Hematopoietic multipotent progenitor cell treated with erythropoietin and hydrocortisone succinate and interleukin-3 and kit ligand, for 15 days (in vitro differentiated cells): Measurements from ENCODE around the gene LAMA2.
"Not testable (repeated sequence)": the region's sequence is repeated elsewhere in the genome, so short reads cannot be mapped to it uniquely, and the experiment has no call there.

ENCODE experiments used
- DNase-seq: peaks from one replicate; pipeline ENCODE4 v3.0.0-alpha.2; 2015; ENCODE audit warnings: low spot score

Gene LAMA2

DNA sequence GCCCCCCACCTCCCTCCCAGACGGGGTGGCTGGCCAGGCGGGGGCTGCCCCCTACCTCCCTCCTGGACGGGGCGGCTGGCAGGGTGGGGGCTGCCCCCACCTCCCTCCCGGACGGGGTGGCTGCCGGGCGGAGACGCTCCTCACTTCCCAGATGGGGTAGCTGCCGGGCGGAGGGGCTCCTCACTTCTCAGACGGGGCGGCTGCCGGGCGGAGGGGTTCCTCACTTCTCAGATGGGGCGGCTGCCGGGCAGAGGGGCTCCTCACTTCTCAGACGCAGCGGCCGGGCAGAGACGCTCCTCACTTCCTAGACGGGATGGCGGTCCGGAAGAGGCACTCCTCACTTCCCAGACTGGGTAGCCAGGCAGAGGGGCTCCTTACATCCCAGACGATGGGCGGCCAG lies 205.5 kb downstream of the LAMA2 start:
- not testable (repeated sequence) for DNase-seq

DNA sequence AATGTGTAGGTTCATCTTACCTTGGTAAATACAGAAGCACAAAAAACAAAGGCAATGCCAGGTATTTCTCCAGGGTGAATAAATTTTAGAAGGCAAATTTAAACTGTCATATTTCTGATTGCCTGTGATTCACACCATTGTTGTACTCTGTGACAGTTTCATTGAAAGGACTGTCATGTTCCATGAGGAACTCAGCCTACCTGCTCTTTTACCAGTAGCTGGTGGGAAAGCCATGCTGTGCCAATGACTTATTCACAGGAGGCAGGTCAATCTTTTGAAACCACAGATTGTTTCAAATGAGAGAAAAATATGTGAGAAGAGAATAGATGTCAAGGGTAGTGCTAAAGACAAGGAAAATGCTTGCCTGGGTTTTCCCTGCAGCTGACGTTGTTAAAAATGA lies 206.4 kb downstream of the LAMA2 start:
- DNase-seq, result no peak

GRCh38 chr6:129094147-129094546 lies 211.2 kb downstream of the LAMA2 start:
- no peak for DNase-seq

DNA sequence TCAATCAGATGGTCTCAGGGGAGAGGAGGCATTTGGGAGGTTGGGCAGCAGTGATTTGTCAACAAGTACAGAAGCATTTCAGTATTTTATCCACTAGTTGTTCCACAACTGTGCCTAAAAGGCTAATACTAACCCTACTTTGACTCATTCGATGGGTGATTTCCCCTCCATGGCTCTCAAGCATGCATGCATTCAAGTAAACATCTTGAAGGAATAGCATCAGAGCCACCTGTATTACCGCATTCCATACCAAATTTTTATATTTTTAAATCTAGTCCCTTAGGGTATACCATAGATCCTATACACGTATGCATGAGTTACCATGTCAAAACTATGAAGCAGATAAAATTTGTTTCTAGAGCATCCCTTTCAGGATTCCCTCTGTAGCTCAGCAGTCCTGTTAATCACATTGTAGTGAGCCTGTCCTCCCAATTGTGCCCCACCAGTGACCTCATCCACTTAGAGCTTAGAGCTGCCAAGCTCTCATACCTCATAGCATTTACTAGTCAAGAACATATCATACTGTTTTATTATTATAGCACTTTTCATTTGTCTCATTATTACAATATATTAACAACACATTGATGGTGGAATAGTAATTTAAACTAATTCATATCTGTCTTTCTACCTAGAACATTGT lies 213.8 kb downstream of the LAMA2 start:
- DNase-seq, result no peak

GRCh38 chr6:129098061-129098553 lies 215.2 kb downstream of the LAMA2 start:
- no peak for DNase-seq

DNA sequence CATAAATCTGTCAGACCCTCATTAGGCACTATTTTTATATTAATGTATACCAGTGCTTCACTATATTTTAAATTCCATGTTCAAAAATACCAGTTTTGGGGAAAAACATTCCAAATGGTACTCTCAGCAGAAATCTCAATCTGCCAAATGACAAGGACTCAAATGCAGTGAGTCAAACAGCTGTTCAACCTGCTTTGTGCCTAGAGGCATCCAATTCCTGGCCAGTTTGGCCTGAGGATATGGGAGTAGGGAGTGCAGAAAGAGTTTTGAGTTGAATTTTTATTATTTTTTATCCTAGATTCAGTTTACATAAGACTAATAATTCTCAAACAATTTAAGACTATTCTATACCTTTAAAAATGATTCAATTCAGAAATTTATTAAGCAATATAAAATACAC lies 216.8 kb downstream of the LAMA2 start:
- no peak for DNase-seq

DNA sequence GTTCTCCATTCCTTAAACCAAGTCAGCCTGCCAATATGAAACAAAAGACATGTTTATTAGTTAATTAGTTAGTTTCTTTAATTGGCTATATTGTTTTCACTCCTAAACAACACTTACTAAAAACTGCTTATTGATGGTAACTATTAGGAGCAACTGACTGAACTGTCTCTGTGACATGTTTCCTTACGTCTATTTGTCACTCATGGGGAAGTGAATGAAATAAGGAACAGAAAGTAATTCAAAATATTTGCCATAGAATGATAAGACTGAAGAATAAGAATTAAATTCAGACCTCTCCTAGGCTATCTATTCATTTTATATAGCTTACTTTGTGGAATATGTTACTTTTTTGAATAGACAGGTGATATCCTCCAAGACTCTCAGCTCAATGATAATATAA lies 217.2 kb downstream of the LAMA2 start:
- no peak for DNase-seq

DNA sequence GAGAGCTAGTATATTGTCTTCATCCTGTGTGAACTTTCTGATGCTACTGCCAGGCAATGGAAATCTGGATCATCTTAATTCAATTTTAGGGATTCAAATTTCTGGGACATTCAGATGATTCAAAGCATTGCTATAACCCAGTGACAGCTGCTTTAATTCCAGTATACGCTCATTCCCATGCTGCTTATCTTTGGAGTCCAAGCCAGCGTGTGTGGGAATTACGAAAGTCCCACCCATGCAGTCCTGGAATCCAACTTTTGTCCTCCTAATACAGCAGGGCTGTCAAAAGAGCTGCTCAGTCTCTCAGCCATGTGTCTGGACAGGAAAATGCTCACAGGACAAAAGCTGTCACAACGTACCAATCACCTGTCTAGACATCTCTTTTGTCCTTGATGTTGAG lies 219.8 kb downstream of the LAMA2 start:
- no peak for DNase-seq

- no peak for DNase-seq
Measured at GRCh38 chr6:129104131-129104530, 221.2 kb downstream of the LAMA2 start.

GRCh38 chr6:129104560-129104959 lies 221.6 kb downstream of the LAMA2 start:
- no peak for DNase-seq

DNA sequence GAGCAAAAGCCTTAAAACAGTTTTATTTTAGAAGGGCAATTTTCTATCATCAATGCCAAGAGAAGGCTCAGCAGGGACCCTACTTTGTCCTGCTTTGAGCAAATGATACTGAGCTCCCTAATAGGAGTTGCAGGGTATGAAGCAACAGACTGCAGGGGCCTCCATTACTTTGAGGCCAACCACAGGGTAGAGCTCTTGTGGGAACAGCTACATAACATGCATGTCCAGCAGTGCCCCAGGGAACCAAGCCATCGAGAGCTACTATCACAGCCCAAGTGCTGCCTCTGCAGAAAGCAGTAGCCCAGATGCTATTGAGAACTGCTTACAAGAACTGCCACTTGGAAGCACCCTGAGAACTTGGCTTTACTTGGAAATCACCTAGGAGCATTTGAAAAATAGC lies 222.1 kb downstream of the LAMA2 start:
- DNase-seq, result no peak

GRCh38 chr6:129105793-129106192 lies 222.9 kb downstream of the LAMA2 start:
- DNase-seq, result no peak

DNA sequence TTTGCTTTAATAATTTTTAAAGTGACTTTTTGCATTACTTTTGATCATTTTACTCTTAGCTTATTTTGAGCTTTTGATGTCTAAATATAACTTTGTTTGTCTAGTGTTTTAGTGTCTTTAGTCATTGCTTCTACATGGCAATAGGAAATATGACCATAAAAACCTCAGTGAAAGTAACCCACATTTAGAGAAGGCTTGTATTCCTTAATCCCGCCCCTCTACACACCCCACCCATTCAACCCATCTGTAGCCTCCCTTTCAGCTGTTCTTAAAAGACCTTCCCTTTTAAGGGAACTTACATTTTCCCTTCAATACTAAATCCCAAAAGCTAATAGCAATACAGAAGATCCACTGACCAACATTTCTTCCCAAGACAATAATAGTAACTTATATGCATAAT lies 225.4 kb downstream of the LAMA2 start:
- no peak for DNase-seq

DNA sequence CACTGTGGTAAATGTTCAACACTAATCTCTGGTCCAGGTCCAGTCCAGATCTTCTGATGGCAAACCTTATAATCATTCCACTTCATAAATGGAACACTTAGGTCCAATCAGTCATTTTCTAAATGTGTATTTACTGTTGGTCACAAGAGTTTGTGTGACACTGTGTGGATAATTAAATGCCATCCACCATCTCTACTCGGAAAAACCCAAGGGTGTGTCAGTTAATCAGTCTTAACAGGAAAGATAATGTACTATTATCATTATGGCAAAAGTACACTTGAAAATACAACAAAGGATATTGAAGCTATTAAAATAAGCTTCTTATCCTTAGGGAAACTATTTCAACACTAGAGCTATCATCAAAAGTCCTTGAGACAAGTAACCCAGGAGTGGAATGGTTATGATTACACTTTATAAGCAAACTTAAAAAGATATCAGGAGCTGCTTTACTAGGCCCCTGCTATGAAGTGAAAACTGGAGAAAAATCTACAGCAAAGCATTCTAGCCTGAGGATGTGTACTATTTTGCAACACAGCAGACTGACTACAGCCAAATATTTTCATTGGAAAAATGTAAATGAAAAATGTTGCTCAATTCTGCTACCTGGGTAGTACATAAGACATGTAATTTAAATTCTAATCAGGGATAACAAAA lies 227.9 kb downstream of the LAMA2 start:
- DNase-seq, result no peak

GRCh38 chr6:129111346-129111745 lies 228.4 kb downstream of the LAMA2 start:
- no peak for DNase-seq

GRCh38 chr6:129111853-129112252 lies 228.9 kb downstream of the LAMA2 start:
- DNase-seq, result no peak

DNA sequence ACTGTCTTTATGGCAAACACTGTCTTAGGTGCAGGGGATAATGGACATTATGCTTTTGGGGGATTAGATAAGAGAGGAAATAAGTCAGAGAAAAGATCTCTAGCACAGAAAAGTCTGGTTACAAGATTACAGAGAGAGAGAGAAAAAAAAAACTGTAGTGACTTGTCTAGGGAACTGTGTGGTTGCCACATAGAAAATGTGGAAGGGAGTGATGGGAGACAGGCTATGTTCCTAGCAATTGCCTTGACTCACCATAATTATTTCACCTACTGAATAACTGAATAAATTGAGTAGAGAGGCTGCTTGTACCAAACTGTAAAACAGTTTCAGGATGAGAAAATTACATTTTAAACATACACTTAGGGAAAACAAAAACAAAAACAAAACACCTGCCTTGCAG lies 229.7 kb downstream of the LAMA2 start:
- DNase-seq, result no peak

- no peak for DNase-seq
Measured at GRCh38 chr6:129113637-129114036, 230.7 kb downstream of the LAMA2 start.

GRCh38 chr6:129114636-129115391 lies 231.9 kb downstream of the LAMA2 start:
- no peak for DNase-seq

DNA sequence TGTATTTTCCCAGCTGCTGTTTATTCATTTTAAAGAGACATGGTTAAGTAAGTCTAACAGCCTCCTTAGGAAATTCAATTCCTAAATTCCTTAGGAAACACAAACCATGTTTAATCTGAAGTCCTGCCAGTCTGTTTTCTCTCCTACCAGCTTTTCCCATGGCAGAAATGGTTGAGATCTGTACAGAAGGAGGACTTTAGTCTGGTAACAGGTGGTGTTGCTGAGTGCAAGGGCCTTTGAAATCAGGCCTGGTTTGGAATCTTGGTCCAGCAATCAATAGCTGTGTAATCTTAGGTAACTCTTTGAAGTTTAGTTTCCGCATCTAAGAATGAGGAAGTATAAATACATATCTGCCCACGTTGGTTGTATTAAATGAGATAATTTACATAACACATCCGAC lies 232.5 kb downstream of the LAMA2 start:
- no peak for DNase-seq

DNA sequence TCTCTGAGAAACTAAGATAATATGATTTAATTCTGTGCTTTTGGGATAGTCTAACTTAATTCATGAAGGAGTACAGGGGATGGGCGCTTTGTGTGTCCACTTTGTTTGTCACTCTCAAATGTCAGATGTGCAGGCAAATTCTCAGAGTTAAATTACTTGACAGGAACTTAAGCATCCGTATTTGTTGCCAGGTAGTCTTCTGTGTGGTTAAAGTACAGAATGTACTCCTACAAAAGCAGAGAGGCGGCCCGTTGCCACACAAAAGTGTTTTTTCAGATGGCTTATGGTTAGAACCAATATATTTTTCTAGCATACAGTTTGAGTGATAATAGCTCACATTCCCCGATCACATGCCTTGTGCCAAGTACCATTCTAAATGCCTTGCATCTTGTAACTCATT lies 234.4 kb downstream of the LAMA2 start:
- DNase-seq, result no peak

DNA sequence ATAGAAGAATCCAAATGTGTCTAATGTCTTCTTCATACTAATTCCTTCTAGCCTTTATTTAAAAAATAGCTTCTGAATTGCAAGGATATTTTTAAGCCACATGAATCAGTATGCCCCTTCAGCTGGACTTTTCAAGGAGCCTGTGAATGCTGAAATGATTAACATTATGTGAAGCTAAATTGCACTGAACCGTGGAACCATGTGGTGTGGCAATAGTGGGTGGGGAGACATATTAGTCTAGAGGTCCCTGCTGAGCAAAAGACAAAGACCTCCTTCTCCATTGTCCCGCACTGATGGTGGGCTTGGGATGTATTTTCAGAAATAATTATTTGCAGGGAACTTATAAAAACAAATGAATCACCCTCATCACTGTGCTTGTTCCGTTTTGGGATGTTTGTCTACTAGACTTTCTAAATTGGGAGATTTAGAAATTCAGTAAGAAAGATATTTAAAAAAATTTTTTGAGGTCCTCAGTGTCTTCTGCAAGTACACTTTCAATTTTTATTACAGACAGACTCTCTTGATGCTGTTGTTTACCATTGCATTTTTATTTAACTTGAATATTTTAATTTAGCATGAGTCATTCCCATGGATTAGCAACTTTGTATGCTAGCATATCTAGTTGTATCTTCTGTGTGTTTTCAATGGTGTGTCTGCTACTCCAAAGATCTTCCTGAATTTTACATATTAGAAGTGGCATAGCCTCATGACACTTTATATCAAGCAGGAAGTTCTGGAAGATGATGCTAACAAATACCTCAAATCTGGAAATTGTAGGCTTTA lies 238.1 kb downstream of the LAMA2 start:
- no peak for DNase-seq
